Natural killer cell treated with Interleukin-12 subunit alpha and Interleukin-12 subunit beta and Interleukin-15 and Interleukin-18, amount 100 ng/mL, for 72 hours (primary cell): ENCODE results near the gene SNRPA1. TPM values are rescaled to one million over a fixed set of nuclear protein-coding genes. Genes with fewer than 3 reads are reported as not detected.

Source experiments
- ATAC-seq, 2 donors: fragments of 150-1000 bp; cut with Tn5 transposase in 1 of 2; sonication (Bioruptor Pico), chemical (Tn5 transposase) in 1 of 2; 2 replicates each; pipeline ENCODE4 v1.10.0; 2021
- DNase-seq: peaks from one replicate; pipeline ENCODE4 v3.0.0; 2022; ENCODE audit warnings: low spot score
- H3K27ac Mint-ChIP-seq, 2 donors: 1 replicate in 1 of 2; 2 replicates in 1 of 2; pipeline ENCODE4 v1.8.0; 2022; ENCODE audit warnings: mixed read lengths in 2 of 2, mild to moderate bottlenecking in 1 of 2, moderate library complexity in 1 of 2
- H3K27me3 Mint-ChIP-seq, 2 donors: 1 replicate in 1 of 2; 2 replicates in 1 of 2; pipeline ENCODE4 v1.8.0; 2022; ENCODE audit warnings: mixed read lengths in 2 of 2
- H3K36me3 Mint-ChIP-seq: one replicate; pipeline ENCODE4 v1.8.0; 2022; ENCODE audit warnings: mixed read lengths
- H3K4me1 Mint-ChIP-seq, 2 donors: 1 replicate in 1 of 2; 2 replicates in 1 of 2; pipeline ENCODE4 v1.8.0; 2022; ENCODE audit warnings: low read depth in 2 of 2, mixed read lengths in 2 of 2, mild to moderate bottlenecking in 1 of 2
- H3K4me3 Mint-ChIP-seq: one replicate; pipeline ENCODE4 v1.8.0; 2022; ENCODE audit warnings: mixed read lengths
- H3K9me3 Mint-ChIP-seq: 2 replicates; pipeline ENCODE4 v1.8.0; 2022; ENCODE audit warnings: mixed read lengths
- total RNA-seq, 2 donors: library from RNA; stranded (reverse); gene quantifications; one replicate each; pipeline ENCODE4 v1.2.3, GENCODE V29; 2022

The SNRPA1 gene
- total RNA-seq, 2 donors from 2014 or later = 114 to 161 TPM

DNA sequence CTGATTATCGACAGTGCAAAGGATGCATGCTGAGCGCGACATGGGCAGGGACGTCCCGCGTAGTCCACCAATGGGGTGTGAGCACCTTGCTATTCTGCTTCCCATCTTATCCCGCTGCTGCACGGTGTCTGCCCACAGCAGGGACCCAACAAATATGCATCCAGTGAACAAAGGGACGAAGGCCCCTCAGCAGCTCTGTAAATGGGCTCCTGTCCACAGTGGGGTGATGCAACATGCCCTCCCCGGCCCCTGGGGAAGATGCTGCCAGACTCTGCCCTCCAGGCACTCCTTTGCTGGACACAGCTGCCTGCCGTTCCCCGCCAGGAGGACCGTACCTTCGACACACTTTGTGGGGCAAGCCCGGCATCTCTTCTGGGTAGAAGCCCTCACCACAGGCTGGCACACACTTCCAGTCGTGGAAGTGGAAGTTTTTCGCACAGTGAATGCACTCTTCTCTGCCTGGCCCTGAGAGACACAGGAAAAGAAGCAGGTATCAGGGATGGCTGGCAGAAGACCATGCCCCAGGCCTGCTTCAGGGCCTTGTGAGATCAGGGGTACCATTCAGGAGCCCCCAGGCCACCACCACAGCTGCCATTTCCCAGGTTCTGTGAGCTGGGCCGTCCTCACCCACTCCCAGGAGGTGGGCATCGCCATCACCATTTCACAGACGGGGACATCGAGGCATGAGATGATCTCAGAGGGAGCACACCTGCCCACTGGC is 18.2 kb upstream of the SNRPA1 start:
- ATAC-seq (no peak), DNase-seq (peak; percentile 60)
- Mint-ChIP-seq H3K4me1 (peaks cover 0 to 4% of the 10 kb centered on the region in 2 donors), H3K27ac (no peak overlapping the region), H3K36me3 (no peaks in the 10 kb centered on the region), H3K27me3 (no peaks in the 10 kb centered on the region), H3K9me3 (no peaks in the 10 kb centered on the region), H3K4me3 (no peak overlapping the region)

DNA sequence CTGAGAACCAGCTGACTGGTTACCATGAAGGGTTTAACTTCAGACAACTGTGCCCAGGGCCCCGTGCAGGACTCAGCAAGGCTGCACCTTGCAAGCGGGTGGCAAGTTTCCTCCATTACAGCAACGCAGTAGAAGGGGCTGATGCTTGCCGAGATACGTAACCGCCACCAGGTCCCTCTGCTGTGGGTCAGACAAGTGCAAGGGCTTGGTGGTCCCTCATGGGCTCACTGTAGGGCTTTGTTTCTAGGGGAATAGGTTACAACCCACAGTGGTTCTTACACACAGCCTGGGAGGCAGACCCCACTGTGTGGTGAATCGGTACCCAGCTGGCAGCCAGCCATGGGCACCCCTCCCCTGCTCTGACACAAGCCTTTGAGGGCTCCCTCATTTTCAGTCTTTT is 15.5 kb upstream of the SNRPA1 start:
- no peaks in the 10 kb centered on the region for H3K9me3 Mint-ChIP-seq

DNA sequence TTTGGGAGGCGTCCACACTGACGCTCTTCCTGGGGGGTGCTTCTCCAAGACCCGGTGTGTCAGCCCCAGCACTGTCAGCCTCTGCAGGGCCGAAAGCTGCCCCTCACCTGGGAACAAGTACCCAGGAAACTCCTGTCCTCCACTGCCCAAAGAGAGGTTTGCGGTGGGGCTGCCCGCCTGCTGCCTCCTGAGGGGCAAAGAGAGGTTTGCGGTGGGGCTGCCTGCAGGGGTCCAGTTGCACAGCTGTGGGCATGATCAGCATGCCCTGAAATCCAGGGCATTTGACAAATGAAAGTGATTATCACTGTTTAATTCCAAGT is 15.1 kb upstream of the SNRPA1 start:
- DNase-seq (peak; percentile 18), ATAC-seq (no peak)
- Mint-ChIP-seq H3K9me3 (no peaks in the 10 kb centered on the region), H3K27ac (no peak overlapping the region), H3K27me3 (no peaks in the 10 kb centered on the region), H3K4me1 (no peaks in the 10 kb centered on the region), H3K4me3 (no peak overlapping the region), H3K36me3 (no peaks in the 10 kb centered on the region)

More for the DNA sequence above, 15.5 kb upstream of the SNRPA1 start:
- no peak overlapping the region for H3K4me3 Mint-ChIP-seq
- H3K4me1 Mint-ChIP-seq = no peaks in the 10 kb centered on the region
- H3K36me3 Mint-ChIP-seq = no peaks in the 10 kb centered on the region
- no peaks in the 10 kb centered on the region for H3K27me3 Mint-ChIP-seq
- DNase-seq (peak; percentile 25), ATAC-seq (no peak)
- H3K27ac Mint-ChIP-seq = no peak overlapping the region

- Mint-ChIP-seq H3K4me3 (no peak overlapping the region), H3K27ac (no peak overlapping the region), H3K4me1 (no peaks in the 10 kb centered on the region), H3K9me3 (no peaks in the 10 kb centered on the region), H3K27me3 (no peaks in the 10 kb centered on the region), H3K36me3 (no peaks in the 10 kb centered on the region)
- DNase-seq (peak; percentile 58), ATAC-seq (no peak)
These were observed 14.6 kb upstream of the SNRPA1 start for GRCh38 chr15:101309436-101310160.

DNA sequence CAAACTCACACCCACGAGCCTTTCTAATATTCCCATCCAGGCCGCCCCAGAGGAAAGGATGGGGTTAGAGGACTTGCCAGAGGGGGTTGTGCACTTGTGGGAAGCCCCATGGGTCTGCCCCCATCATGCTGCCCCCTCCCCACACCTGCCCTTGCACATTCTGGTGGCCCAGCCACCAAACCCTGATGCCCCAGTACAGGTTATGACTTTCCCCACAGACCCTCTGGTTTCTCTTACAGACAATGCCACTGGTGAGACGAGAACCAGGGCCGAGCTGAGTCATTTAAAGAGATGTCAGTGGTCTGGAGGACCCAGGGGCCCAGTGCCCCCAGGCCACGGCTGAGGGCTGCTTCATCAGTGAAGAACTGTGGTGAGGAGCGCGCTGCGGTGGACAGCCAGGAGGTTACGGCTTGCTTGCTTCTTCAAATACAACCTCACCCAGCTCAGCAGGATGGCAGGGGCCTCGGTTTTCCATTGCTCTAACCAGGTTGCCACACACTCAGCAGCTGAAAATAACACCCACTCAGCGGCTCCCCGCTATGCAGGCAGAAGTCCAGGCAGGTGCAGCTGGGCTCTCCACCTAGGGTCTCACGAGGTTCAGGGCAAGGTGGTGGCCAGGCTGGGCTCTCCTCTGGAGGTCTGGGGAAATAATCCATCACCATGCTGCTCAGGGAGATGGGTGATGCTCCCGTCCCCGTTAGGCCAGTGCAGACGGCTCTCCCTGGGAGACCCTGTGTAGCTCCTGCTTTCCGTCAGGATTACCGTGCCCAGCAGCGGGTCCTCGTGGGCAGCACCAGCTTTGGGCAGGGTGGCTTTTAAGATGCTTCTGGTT is 13.8 kb upstream of the SNRPA1 start:
- Mint-ChIP-seq H3K36me3 (no peaks in the 10 kb centered on the region), H3K4me1 (no peaks in the 10 kb centered on the region), H3K27me3 (no peaks in the 10 kb centered on the region), H3K4me3 (no peak overlapping the region), H3K27ac (no peak overlapping the region), H3K9me3 (no peaks in the 10 kb centered on the region)
- peak in 1 of 2 donors; percentile 49 for ATAC-seq
- DNase-seq = peak; percentile 50

GRCh38 chr15:101307897-101308603 is 13.0 kb upstream of the SNRPA1 start:
- Mint-ChIP-seq H3K27ac (no peak overlapping the region), H3K27me3 (no peaks in the 10 kb centered on the region), H3K36me3 (no peaks in the 10 kb centered on the region), H3K4me1 (no peaks in the 10 kb centered on the region), H3K4me3 (no peak overlapping the region), H3K9me3 (no peaks in the 10 kb centered on the region)
- DNase-seq (peak; percentile 32), ATAC-seq (no peak)

GRCh38 chr15:101307048-101307896 is 12.2 kb upstream of the SNRPA1 start:
- DNase-seq (peak; percentile 52), ATAC-seq (no peak)
- Mint-ChIP-seq H3K36me3 (no peaks in the 10 kb centered on the region), H3K4me3 (no peak overlapping the region), H3K27me3 (no peaks in the 10 kb centered on the region), H3K9me3 (no peaks in the 10 kb centered on the region), H3K4me1 (no peaks in the 10 kb centered on the region), H3K27ac (no peak overlapping the region)

GRCh38 chr15:101306341-101307047 is 11.4 kb upstream of the SNRPA1 start:
- Mint-ChIP-seq H3K9me3 (no peaks in the 10 kb centered on the region), H3K27ac (no peak overlapping the region), H3K27me3 (no peaks in the 10 kb centered on the region), H3K36me3 (no peaks in the 10 kb centered on the region), H3K4me1 (peaks cover 0 to under 1% of the 10 kb centered on the region in 2 donors), H3K4me3 (no peak overlapping the region)
- peak; percentile 37 for DNase-seq
- ATAC-seq = no peak

- no peak for ATAC-seq
- Mint-ChIP-seq H3K27ac (no peak overlapping the region), H3K4me3 (no peak overlapping the region), H3K9me3 (no peaks in the 10 kb centered on the region), H3K36me3 (no peaks in the 10 kb centered on the region), H3K27me3 (no peaks in the 10 kb centered on the region), H3K4me1 (peaks cover 0 to 4% of the 10 kb centered on the region in 2 donors)
- peak; percentile 13 for DNase-seq
These were observed 10.8 kb upstream of the SNRPA1 start for GRCh38 chr15:101305820-101306255.

GRCh38 chr15:101303408-101303807 is 8.4 kb upstream of the SNRPA1 start:
- Mint-ChIP-seq H3K27ac (no peak overlapping the region), H3K27me3 (no peaks in the 10 kb centered on the region), H3K36me3 (no peaks in the 10 kb centered on the region), H3K9me3 (no peaks in the 10 kb centered on the region), H3K4me1 (peaks cover 0 to 4% of the 10 kb centered on the region in 2 donors), H3K4me3 (no peak overlapping the region)
- DNase-seq = peak; percentile 12
- no peak for ATAC-seq

- no peak for DNase-seq
- no peak for ATAC-seq
- Mint-ChIP-seq H3K36me3 (peaks cover 16% of the 10 kb centered on the region), H3K27ac (peak overlapping the region; percentile 97 to 98), H3K27me3 (no peaks in the 10 kb centered on the region), H3K4me3 (peak overlapping the region; percentile 98), H3K4me1 (peaks cover 24 to 36% of the 10 kb centered on the region in 2 donors), H3K9me3 (no peaks in the 10 kb centered on the region)
These were observed 1.7 kb upstream of the SNRPA1 start for GRCh38 chr15:101296418-101297405.
